OCI-LY3 (cell line): ENCODE results near the gene PARD3B.

ENCODE experiments used
- H2AFZ ChIP-seq: fragments of 200-600, 300-600 bp; shearing (Covaris generic); 2 replicates; pipeline ENCODE4 v1.6.0; 2014; ENCODE audit warnings: antibody characterized with exemption, low read depth, low read length
- H3K27ac ChIP-seq: fragments of 200-600, 300-600 bp; sonication (generic); 2 replicates; pipeline ENCODE4 v1.5.1; 2014; ENCODE audit warnings: mild to moderate bottlenecking, low read length, moderate library complexity, mixed read lengths
- H3K27me3 ChIP-seq: fragments of 200-600, 300-600 bp; sonication (generic); 2 replicates; pipeline ENCODE4 v1.6.1; 2014; ENCODE audit warnings: low read depth, low read length, mixed read lengths
- H3K36me3 ChIP-seq: fragments of 200-600, 300-600 bp; sonication (generic); replicated peaks from 2 replicates; pipeline ENCODE3; 2014; ENCODE audit warnings: low read depth, low read length, mixed read lengths
- H3K4me1 ChIP-seq: fragments of 300-600, 200-600 bp; sonication (generic); 2 replicates; pipeline ENCODE4 v1.6.1; 2014; ENCODE audit warnings: low read length, mixed read lengths
- H3K4me2 ChIP-seq: fragments of 200-600, 300-600 bp; sonication (generic); 2 replicates; pipeline ENCODE4 v1.6.1; 2014; ENCODE audit warnings: low read length, mixed read lengths
- H3K4me3 ChIP-seq: fragments of 300-600, 200-600 bp; sonication (generic); 2 replicates; pipeline ENCODE4 v1.5.1; 2014; ENCODE audit warnings: antibody characterized with exemption, mild to moderate bottlenecking, low read length, moderate library complexity
- H3K79me2 ChIP-seq: fragments of 300-600, 200-600 bp; shearing (Covaris generic); 2 replicates; pipeline ENCODE4 v1.6.1; 2014; ENCODE audit warnings: mild to moderate bottlenecking, low read length, mixed read lengths
- H3K9ac ChIP-seq: fragments of 300-600, 200-600 bp; shearing (Covaris generic); 2 replicates; pipeline ENCODE4 v1.6.0; 2014; ENCODE audit warnings: mild to moderate bottlenecking, low read length, moderate library complexity
- H3K9me3 ChIP-seq: fragments of 200-600, 300-600 bp; shearing (Covaris generic); 2 replicates; pipeline ENCODE4 v1.6.1; 2014; ENCODE audit warnings: low read length, mixed read lengths; ENCODE audit not compliant: insufficient read depth
- H4K20me1 ChIP-seq: fragments of 200-600, 300-600 bp; sonication (generic); 2 replicates; pipeline ENCODE4 v1.6.1; 2016; ENCODE audit warnings: low read length, mixed read lengths; ENCODE audit not compliant: insufficient read depth
- EZH2phosphoT487 ChIP-seq: fragments of 200-600 bp; shearing (Covaris generic); IDR thresholded peaks from 2 replicates; pipeline ENCODE4 v1.6.1; 2018; ENCODE audit warnings: antibody characterized with exemption, mixed run types, low read depth
- TF ChIP-seq, protein P1 (sequence below): fragments of 200-600, 300-600 bp; sonication (generic); IDR thresholded peaks from 2 replicates; pipeline ENCODE4 v1.5.1; 2014; ENCODE audit warnings: antibody characterized with exemption, low read length, low read depth

PARD3B gene

DNA sequence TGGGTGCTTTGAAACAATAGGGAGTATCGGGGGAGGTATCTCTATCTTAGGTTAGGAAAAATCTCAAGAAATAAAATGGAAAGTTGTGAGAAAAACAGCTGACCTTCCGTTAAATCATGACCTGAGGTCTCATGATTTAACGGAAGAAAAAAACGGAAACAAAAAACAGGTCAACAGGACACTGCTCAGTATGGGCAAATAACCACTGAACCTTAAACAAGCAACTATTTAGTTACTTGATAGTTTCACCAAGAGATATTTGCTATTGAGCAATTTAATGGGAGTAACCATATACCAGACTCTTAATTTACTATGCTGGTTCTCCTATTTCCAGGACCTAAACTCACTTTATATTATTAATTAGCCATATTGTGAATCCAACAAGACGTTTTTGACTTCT, 150.8 kb downstream of the PARD3B start:
- H2AFZ ChIP-seq, result no peak overlapping the region
- H3K4me3 ChIP-seq, result no peak overlapping the region
- H3K79me2 ChIP-seq, result no peaks in the 10 kb centered on the region
- TF ChIP-seq, protein P1, sequence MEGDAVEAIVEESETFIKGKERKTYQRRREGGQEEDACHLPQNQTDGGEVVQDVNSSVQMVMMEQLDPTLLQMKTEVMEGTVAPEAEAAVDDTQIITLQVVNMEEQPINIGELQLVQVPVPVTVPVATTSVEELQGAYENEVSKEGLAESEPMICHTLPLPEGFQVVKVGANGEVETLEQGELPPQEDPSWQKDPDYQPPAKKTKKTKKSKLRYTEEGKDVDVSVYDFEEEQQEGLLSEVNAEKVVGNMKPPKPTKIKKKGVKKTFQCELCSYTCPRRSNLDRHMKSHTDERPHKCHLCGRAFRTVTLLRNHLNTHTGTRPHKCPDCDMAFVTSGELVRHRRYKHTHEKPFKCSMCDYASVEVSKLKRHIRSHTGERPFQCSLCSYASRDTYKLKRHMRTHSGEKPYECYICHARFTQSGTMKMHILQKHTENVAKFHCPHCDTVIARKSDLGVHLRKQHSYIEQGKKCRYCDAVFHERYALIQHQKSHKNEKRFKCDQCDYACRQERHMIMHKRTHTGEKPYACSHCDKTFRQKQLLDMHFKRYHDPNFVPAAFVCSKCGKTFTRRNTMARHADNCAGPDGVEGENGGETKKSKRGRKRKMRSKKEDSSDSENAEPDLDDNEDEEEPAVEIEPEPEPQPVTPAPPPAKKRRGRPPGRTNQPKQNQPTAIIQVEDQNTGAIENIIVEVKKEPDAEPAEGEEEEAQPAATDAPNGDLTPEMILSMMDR, result no peak
- no peak for TF ChIP-seq EZH2phosphoT487
- H3K9ac ChIP-seq, result no peak overlapping the region
- H3K9me3 ChIP-seq, result no peaks in the 10 kb centered on the region
- H3K27ac ChIP-seq, result no peak overlapping the region
- H3K36me3 ChIP-seq, result no peaks in the 10 kb centered on the region
- no peak overlapping the region for H3K4me2 ChIP-seq
- no peaks in the 10 kb centered on the region for H3K27me3 ChIP-seq
- H4K20me1 ChIP-seq, result no peaks in the 10 kb centered on the region
- peaks cover 2% of the 10 kb centered on the region; the same call in 1 of the 2 replicates for H3K4me1 ChIP-seq

DNA sequence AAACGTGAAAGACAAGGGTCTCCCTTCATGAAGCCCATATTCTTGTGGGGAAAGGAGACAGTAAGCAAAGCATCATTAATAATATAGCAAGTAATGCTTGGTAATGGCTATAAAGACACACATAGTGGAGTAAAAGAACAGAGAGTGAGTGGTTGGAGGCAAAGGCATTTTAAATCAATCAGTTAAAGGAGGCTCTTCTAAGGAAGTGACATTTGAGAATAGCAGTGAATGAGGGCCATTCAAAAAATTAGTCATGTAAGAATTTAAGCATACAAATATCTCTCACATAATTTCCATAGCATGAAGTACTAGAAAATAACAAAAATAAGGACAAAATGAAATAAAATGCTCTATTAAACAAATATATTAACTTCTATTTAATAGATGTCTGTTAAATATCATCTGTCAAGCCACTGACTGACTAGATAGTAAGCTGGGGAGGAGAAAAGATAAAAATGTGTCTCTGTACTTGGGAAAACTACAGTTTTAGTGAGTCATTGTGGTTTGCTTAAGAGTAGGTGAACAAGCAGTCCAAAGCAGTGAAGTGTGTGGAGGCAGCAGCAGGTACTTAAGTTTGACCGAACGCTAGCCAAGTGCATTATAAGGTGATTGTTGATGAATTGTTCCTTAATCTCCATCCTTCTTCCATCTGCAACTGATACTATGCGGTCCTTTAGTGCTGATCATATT, 160.1 kb downstream of the PARD3B start:
- Histone ChIP-seq H3K4me2 (no peak overlapping the region), H3K9me3 (no peaks in the 10 kb centered on the region), H3K27me3 (no peaks in the 10 kb centered on the region), H3K4me3 (no peak overlapping the region), H2AFZ (no peak overlapping the region), H3K36me3 (no peaks in the 10 kb centered on the region), H3K9ac (no peak overlapping the region), H3K4me1 (no peaks in the 10 kb centered on the region), H3K27ac (no peak overlapping the region), H3K79me2 (no peaks in the 10 kb centered on the region), H4K20me1 (no peaks in the 10 kb centered on the region)
- no peak for TF ChIP-seq EZH2phosphoT487
- TF ChIP-seq, protein P1, result no peak

DNA sequence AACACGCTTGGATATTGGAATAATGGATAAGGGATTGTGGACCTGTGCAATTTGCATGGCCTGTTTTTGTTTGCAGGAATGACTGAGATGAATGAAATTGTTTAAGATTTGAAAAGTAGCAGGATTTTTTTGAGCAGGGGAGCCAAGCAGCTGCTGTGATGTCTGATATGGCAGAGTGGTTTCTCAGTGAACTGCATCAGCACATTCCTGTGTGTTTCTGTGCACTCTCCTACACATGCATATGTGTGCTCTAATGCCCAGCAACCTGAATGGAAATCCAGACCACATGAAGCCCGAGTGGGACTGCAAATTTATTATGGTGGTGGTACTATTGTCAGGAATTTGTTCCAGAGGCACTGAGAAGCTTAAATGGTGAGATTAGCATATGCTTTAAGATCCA, 161.7 kb downstream of the PARD3B start:
- Histone ChIP-seq H3K9me3 (no peaks in the 10 kb centered on the region), H3K36me3 (no peaks in the 10 kb centered on the region), H3K79me2 (no peaks in the 10 kb centered on the region), H4K20me1 (no peaks in the 10 kb centered on the region), H3K4me3 (no peak overlapping the region), H3K27me3 (no peaks in the 10 kb centered on the region; the same call in 1 of the 2 replicates), H3K27ac (no peak overlapping the region), H3K4me1 (no peaks in the 10 kb centered on the region), H3K4me2 (no peak overlapping the region), H3K9ac (no peak overlapping the region), H2AFZ (no peak overlapping the region)
- TF ChIP-seq EZH2phosphoT487, result no peak
- TF ChIP-seq, protein P1, result no peak

DNA sequence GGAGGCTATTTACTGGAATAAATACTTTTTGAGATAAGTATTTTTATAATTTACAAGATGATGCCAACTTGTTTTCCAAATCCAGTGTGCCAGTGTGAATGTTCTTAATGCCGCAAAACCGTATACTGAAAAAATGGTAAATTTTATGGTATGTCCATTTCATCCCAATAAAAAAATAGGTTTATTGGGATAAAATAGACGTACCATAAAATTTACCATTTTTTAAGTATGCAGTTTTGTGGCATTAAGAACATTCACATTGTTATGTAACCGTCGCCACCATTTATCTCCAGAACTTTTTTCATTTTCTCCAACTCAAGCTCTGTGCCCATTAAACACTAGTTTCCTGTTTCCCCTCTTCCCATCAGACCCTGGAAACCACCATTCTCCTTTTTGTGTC, 167.9 kb downstream of the PARD3B start:
- H3K27me3 ChIP-seq, result no peaks in the 10 kb centered on the region; the same call in 1 of the 2 replicates
- H2AFZ ChIP-seq, result no peak overlapping the region
- H3K4me1 ChIP-seq, result no peaks in the 10 kb centered on the region
- H3K4me3 ChIP-seq, result no peak overlapping the region
- H4K20me1 ChIP-seq, result no peaks in the 10 kb centered on the region
- no peak overlapping the region for H3K9ac ChIP-seq
- H3K9me3 ChIP-seq, result no peaks in the 10 kb centered on the region
- TF ChIP-seq EZH2phosphoT487, result no peak
- TF ChIP-seq, protein P1, result no peak
- no peaks in the 10 kb centered on the region for H3K79me2 ChIP-seq
- no peaks in the 10 kb centered on the region for H3K36me3 ChIP-seq
- H3K27ac ChIP-seq, result no peak overlapping the region
- H3K4me2 ChIP-seq, result no peak overlapping the region
